Nephron (organoid): ENCODE measurements around the gene NPC1.
"Not testable (repeated sequence)": the region's sequence is repeated elsewhere in the genome, so short reads cannot be mapped to it uniquely, and the experiment has no call there.

Experiments
- H3K27ac Mint-ChIP-seq, 3 experiments: 2 replicates each; pipeline ENCODE4 v1.8.0; 2020; ENCODE audit warnings: mixed read lengths in 3 of 3, mild to moderate bottlenecking in 2 of 3, moderate library complexity in 1 of 3
- H3K27me3 Mint-ChIP-seq: 2 replicates; pipeline ENCODE4 v1.8.0; 2021; ENCODE audit warnings: low read depth, mild to moderate bottlenecking, moderate library complexity, mixed read lengths
- H3K36me3 Mint-ChIP-seq: 2 replicates; pipeline ENCODE4 v1.8.0; 2020; ENCODE audit warnings: low read depth, mixed read lengths
- H3K4me1 Mint-ChIP-seq: 2 replicates; pipeline ENCODE4 v1.8.0; 2020; ENCODE audit warnings: mixed read lengths
- H3K4me3 Mint-ChIP-seq, 3 experiments: 2 replicates each; pipeline ENCODE4 v1.8.0; 2020; ENCODE audit warnings: mild to moderate bottlenecking in 3 of 3, mixed read lengths in 3 of 3, moderate library complexity in 2 of 3
- H3K9me3 Mint-ChIP-seq: 2 replicates; pipeline ENCODE4 v1.8.0; 2020; ENCODE audit warnings: mixed read lengths
- TF ChIP-seq, protein P1 (sequence below), 3 experiments: fragments of 200-600 bp; sonication (generic); IDR thresholded peaks; one replicate each; pipeline ENCODE4 v1.5.0; 2021; ENCODE audit warnings: antibody characterized with exemption in 3 of 3; ENCODE audit not compliant: unreplicated experiment in 3 of 3

Gene NPC1

DNA sequence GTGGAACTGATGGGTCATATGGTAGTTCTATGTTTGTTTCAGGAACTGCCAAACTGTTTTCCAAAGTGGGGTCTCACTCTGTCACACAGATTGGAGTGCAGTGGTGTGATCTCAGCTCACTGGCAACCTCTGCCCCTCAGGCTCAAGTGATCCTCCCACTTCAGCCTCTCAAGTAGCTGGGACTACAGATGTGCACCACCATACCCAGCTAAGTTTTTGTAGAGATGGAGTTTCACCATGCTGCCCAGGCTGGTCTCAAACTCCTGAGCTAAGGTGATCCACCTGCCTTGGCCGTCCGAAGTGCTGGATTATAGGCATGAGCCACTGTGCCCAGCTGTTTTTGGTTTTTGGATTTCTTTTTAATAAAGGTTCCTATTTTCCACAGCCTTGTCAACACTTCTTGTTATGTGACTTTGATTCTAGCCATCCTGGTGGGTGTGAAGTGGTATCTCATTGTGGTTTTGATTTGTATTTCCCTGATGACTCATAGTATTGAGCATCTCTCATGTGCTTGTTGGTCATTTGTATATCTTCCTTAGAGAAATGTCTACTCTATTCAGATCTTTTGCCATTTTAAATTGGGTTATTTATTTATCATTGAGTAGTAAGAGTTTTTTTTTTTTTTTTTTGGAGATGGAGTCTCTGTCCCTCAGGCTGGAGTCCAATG lies 22.8 kb downstream of the NPC1 start:
- no peak overlapping the region for H3K4me3 Mint-ChIP-seq
- H3K27ac Mint-ChIP-seq: no peak overlapping the region
- H3K4me1 Mint-ChIP-seq: no peaks in the 10 kb centered on the region
- no peaks in the 10 kb centered on the region for H3K9me3 Mint-ChIP-seq
- TF ChIP-seq, protein P1, sequence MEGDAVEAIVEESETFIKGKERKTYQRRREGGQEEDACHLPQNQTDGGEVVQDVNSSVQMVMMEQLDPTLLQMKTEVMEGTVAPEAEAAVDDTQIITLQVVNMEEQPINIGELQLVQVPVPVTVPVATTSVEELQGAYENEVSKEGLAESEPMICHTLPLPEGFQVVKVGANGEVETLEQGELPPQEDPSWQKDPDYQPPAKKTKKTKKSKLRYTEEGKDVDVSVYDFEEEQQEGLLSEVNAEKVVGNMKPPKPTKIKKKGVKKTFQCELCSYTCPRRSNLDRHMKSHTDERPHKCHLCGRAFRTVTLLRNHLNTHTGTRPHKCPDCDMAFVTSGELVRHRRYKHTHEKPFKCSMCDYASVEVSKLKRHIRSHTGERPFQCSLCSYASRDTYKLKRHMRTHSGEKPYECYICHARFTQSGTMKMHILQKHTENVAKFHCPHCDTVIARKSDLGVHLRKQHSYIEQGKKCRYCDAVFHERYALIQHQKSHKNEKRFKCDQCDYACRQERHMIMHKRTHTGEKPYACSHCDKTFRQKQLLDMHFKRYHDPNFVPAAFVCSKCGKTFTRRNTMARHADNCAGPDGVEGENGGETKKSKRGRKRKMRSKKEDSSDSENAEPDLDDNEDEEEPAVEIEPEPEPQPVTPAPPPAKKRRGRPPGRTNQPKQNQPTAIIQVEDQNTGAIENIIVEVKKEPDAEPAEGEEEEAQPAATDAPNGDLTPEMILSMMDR (IDR thresholded peaks at IDR 0.05; ENCODE audit: unreplicated experiment in 3 of 3): no peak
- H3K36me3 Mint-ChIP-seq: peaks cover 64% of the 10 kb centered on the region
- H3K27me3 Mint-ChIP-seq: no peaks in the 10 kb centered on the region

DNA sequence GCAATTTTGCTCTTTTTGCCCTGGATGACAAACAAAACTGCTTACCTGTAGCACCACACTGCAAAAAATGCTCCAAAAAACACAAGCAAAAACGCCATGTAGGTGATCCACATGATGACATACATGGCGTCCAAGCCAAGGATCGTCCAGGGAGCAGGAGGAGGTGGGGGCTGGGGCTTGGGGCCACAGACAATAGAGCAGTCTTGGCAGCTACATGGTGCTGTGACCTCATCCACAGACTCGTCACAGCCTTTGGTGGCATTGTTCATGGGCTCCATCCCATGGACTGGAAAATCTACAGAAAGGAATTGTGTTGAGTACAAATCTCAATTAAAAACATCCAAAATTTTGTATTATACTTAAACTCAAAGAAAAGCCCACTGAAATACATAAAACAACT lies 26.1 kb downstream of the NPC1 start:
- no peaks in the 10 kb centered on the region for H3K9me3 Mint-ChIP-seq
- H3K27me3 Mint-ChIP-seq: no peaks in the 10 kb centered on the region
- no peak overlapping the region for H3K4me3 Mint-ChIP-seq
- H3K27ac Mint-ChIP-seq: no peak overlapping the region
- TF ChIP-seq, protein P1 (IDR thresholded peaks at IDR 0.05; ENCODE audit: unreplicated experiment in 3 of 3): no peak
- no peaks in the 10 kb centered on the region for H3K4me1 Mint-ChIP-seq
- H3K36me3 Mint-ChIP-seq: peaks cover 66% of the 10 kb centered on the region

DNA sequence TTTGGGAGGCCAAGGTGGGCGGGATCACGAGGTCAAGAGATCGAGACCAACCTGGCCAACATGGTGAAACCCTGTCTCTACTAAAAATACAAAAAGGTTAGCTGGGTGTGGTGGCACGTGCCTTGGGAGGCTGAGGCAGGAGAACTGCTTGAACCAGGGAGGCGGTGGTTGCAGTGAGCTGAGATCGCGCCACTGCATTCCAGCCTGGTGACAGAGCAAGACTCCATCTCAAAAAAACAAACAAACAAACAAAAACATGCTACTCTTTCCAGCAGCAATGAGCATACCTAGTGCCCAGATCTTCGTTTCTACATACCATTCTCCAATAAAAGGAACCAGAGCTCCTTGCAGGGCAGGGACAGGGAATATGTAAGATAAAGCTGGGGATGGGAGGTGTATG lies 28.8 kb downstream of the NPC1 start:
- not testable (repeated sequence) for H3K27ac Mint-ChIP-seq, H3K27me3 Mint-ChIP-seq, H3K4me3 Mint-ChIP-seq, H3K9me3 Mint-ChIP-seq
- Mint-ChIP-seq H3K36me3 (peaks cover 74% of the 10 kb centered on the region), H3K4me1 (peaks cover 19% of the 10 kb centered on the region)

DNA sequence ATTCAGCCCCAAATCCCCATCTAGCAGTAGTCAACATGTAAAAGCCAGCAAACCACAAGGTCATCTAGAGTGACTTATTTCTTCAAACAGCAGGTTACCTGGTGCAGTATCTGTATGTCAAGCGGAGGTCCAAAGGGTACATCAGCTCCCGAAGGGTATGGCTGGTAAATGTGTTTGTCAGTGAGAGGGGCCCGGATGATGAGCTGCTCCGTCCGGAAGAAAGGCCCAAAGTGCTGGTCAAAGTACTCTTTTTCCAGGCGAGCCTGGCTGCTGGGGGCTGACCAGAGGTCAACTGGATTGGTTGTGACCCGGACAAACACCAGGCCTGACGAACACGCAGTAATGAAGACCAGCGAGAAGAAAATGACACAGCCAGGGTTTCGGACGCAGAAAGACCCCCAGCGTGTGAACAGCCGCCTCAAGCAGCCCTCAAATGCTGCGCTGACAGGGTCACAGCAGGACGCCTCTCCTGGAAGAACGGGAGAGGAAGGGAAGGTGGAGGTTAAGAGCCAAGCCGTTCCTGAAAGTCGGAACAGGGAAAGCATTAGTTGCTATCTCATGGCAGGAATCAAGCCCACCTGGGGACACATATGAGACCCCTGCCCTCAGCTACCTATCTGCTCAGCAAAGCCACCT lies 30.0 kb downstream of the NPC1 start:
- H3K4me3 Mint-ChIP-seq: no peak overlapping the region
- H3K9me3 Mint-ChIP-seq: no peaks in the 10 kb centered on the region
- TF ChIP-seq, protein P1 (IDR thresholded peaks at IDR 0.05; ENCODE audit: unreplicated experiment in 3 of 3): no peak
- no peak overlapping the region for H3K27ac Mint-ChIP-seq
- H3K27me3 Mint-ChIP-seq: no peaks in the 10 kb centered on the region
- peaks cover 30% of the 10 kb centered on the region for H3K4me1 Mint-ChIP-seq
- peaks cover 77% of the 10 kb centered on the region for H3K36me3 Mint-ChIP-seq

DNA sequence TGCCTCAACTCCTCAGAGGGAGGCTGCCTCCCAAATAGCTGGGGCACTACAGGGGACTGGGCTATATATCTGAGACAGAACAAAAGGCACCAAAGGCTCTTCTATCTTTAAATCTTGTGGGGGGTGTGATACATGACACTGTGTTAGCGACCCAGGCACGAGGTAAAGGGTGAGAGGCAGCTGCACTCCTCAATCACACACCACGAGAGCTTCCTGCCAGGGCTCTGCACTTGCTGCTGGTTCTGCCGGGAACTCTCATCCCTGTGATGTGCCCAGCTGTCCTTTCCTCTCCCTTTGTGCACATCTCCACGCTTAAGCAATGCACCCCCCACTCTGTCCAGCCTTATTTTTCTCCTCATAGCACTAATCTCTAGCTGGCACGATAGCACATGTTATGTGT lies 32.4 kb downstream of the NPC1 start:
- TF ChIP-seq, protein P1 (IDR thresholded peaks at IDR 0.05; ENCODE audit: unreplicated experiment in 3 of 3): no peak
- Mint-ChIP-seq H3K27me3 (no peaks in the 10 kb centered on the region), H3K36me3 (peaks cover 68% of the 10 kb centered on the region), H3K9me3 (no peaks in the 10 kb centered on the region), H3K4me1 (peaks cover 30% of the 10 kb centered on the region), H3K4me3 (no peak overlapping the region), H3K27ac (peak overlapping the region; percentile 22 to 82 (median 52))

DNA sequence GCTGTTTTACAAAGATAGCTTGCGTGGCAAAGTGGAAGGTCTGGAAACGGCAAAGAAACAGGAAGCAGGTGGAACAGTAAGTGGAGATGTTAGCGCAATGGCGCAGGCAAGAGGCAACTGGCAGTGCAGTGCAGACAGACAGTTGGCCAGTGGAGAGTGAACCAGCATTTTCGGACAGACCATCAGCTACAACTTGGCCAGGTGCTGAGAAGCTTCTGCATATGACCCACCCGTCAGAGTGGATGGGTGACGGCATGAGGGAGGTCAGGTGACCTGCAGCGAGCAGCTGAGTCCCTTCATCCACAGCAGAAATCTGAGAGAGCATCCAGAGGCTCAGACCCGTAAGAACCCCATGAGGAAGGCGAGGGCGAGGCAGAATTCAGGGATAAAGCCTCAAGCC lies 33.8 kb downstream of the NPC1 start:
- Mint-ChIP-seq H3K27me3 (no peaks in the 10 kb centered on the region), H3K4me3 (peak overlapping the region in 1 of 3 experiments; percentile 5), H3K4me1 (peaks cover 30% of the 10 kb centered on the region), H3K27ac (peak overlapping the region; percentile 61 to 82 (median 77)), H3K9me3 (no peaks in the 10 kb centered on the region), H3K36me3 (peaks cover 68% of the 10 kb centered on the region)
- TF ChIP-seq, protein P1 (IDR thresholded peaks at IDR 0.05; ENCODE audit: unreplicated experiment in 3 of 3): no peak
